ENCODE results near the gene SALL1.

- TF ChIP-seq, protein P1, sequence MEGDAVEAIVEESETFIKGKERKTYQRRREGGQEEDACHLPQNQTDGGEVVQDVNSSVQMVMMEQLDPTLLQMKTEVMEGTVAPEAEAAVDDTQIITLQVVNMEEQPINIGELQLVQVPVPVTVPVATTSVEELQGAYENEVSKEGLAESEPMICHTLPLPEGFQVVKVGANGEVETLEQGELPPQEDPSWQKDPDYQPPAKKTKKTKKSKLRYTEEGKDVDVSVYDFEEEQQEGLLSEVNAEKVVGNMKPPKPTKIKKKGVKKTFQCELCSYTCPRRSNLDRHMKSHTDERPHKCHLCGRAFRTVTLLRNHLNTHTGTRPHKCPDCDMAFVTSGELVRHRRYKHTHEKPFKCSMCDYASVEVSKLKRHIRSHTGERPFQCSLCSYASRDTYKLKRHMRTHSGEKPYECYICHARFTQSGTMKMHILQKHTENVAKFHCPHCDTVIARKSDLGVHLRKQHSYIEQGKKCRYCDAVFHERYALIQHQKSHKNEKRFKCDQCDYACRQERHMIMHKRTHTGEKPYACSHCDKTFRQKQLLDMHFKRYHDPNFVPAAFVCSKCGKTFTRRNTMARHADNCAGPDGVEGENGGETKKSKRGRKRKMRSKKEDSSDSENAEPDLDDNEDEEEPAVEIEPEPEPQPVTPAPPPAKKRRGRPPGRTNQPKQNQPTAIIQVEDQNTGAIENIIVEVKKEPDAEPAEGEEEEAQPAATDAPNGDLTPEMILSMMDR (IDR thresholded peaks at IDR 0.05): no peak
- TF ChIP-seq POLR2AphosphoS5 (IDR thresholded peaks at IDR 0.05; ENCODE audit: low read depth, low read length) (no peak), SIN3A (IDR thresholded peaks at IDR 0.05; ENCODE audit: borderline replicate concordance, insufficient read depth, low read depth, low read length) (no peak)
Measured at GRCh38 chr16:51139568-51139967, 11.5 kb downstream of the SALL1 start.
